WERI-Rb-1 (cell line): ENCODE data around the gene B2M.
"Not testable (repeated sequence)": the region's sequence is repeated elsewhere in the genome, so short reads cannot be mapped to it uniquely, and the experiment has no call there.

Experiments
- DNase-seq: peaks from one replicate; pipeline ENCODE4 v3.0.0-alpha.2; 2020
- H3K27ac ChIP-seq: fragments of 250-450 bp; sonication (Bioruptor Pico); 2 replicates; pipeline ENCODE4 v1.5.1; 2020; ENCODE audit warnings: mild to moderate bottlenecking, moderate library complexity
- H3K27me3 ChIP-seq: fragments of 250-450 bp; sonication (Bioruptor Pico); 2 replicates; pipeline ENCODE4 v1.5.1; 2021; ENCODE audit warnings: mild to moderate bottlenecking, low read depth, moderate library complexity; ENCODE audit not compliant: insufficient read depth, severe bottlenecking
- H3K36me3 ChIP-seq: fragments of 250-450 bp; sonication (Bioruptor Pico); 2 replicates; pipeline ENCODE4 v1.5.1; 2020; ENCODE audit warnings: mild to moderate bottlenecking, moderate library complexity
- H3K4me3 ChIP-seq: 2 replicates; pipeline ENCODE4 v1.5.1; 2011; ENCODE audit warnings: low read depth, mild to moderate bottlenecking, control low read depth, low read length
- H3K9me3 ChIP-seq: fragments of 250-450 bp; sonication (Bioruptor Pico); 2 replicates; pipeline ENCODE4 v1.5.1; 2021; ENCODE audit warnings: mild to moderate bottlenecking, moderate library complexity; ENCODE audit not compliant: severe bottlenecking
- CTCF ChIP-seq: IDR thresholded peaks from 2 replicates; pipeline ENCODE4 v1.5.1; 2011; ENCODE audit warnings: low read depth, mild to moderate bottlenecking, control low read depth, inconsistent platforms, low read length

Gene B2M

GRCh38 chr15:44715797-44716334 lies 4.5 kb downstream of the B2M start:
- H3K27me3 ChIP-seq: no peaks in the 10 kb centered on the region
- TF ChIP-seq CTCF: no peak
- H3K27ac ChIP-seq: no peak overlapping the region
- H3K9me3 ChIP-seq: no peaks in the 10 kb centered on the region
- DNase-seq: no peak
- peaks cover 23% of the 10 kb centered on the region for H3K36me3 ChIP-seq
- H3K4me3 ChIP-seq: no peak overlapping the region

- Histone ChIP-seq H3K36me3 (peaks cover 23% of the 10 kb centered on the region), H3K27me3 (no peaks in the 10 kb centered on the region), H3K4me3 (no peak overlapping the region), H3K27ac (no peak overlapping the region), H3K9me3 (no peaks in the 10 kb centered on the region)
- no peak for DNase-seq
- no peak for TF ChIP-seq CTCF
These were observed 5.8 kb downstream of the B2M start for GRCh38 chr15:44716983-44717602.

GRCh38 chr15:44718180-44718926 lies 7.0 kb downstream of the B2M start:
- Histone ChIP-seq H3K9me3 (no peaks in the 10 kb centered on the region), H3K27ac (no peak overlapping the region), H3K27me3 (no peaks in the 10 kb centered on the region), H3K36me3 (peaks cover 23% of the 10 kb centered on the region), H3K4me3 (no peak overlapping the region)
- DNase-seq: no peak
- TF ChIP-seq CTCF: no peak

- H3K4me3 ChIP-seq: no peak overlapping the region
- no peak for TF ChIP-seq CTCF
- no peaks in the 10 kb centered on the region for H3K9me3 ChIP-seq
- no peaks in the 10 kb centered on the region for H3K27me3 ChIP-seq
- no peak overlapping the region for H3K27ac ChIP-seq
- no peak for DNase-seq
- H3K36me3 ChIP-seq: peaks cover 23% of the 10 kb centered on the region
These were observed 7.6 kb downstream of the B2M start for GRCh38 chr15:44718927-44719292.

- TF ChIP-seq CTCF: no peak
- H3K4me3 ChIP-seq: no peak overlapping the region
- no peaks in the 10 kb centered on the region for H3K9me3 ChIP-seq
- no peak overlapping the region for H3K27ac ChIP-seq
- no peaks in the 10 kb centered on the region for H3K27me3 ChIP-seq
- H3K36me3 ChIP-seq: peaks cover 23% of the 10 kb centered on the region
- DNase-seq: no peak
These were observed 8.1 kb downstream of the B2M start for GRCh38 chr15:44719293-44719999.

- H3K4me3 ChIP-seq, H3K27me3 ChIP-seq, H3K27ac ChIP-seq, DNase-seq, H3K9me3 ChIP-seq: not testable (repeated sequence)
- H3K36me3 ChIP-seq: peaks cover 23% of the 10 kb centered on the region
These were observed 8.7 kb downstream of the B2M start for GRCh38 chr15:44720000-44720435.
